NCI-H2196 (cell line): Measurements from ENCODE around the gene HPCAL4.

Experiments used
- DNase-seq: peaks from one replicate; lab custom pipeline; 2025; ENCODE audit not compliant: unreplicated experiment; lab: John Stamatoyannopoulos, UW

Gene HPCAL4

GRCh38 chr1:39704757-39705156, 13.5 kb upstream of the HPCAL4 start:
- no peak for DNase-seq

DNA sequence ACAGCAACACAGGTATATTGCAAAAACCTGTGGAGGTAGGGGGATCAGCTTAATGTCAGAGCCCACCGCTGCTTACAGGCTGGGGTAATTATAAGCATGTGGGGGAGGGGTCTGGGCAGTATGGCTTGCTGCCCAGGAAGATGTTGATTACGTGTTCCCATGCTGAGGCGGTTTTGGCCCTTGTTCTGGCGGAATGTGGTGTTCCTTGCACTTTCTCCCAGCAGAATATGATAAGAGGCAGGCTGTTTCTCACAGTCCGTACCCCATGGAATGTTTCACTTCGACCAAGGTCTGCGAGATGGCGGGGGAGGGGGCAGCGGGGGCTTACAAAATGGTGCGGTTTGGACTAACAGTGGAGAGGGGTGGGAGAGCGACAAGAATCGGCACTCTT, 9.8 kb upstream of the HPCAL4 start:
- DNase-seq: peak; percentile 59

DNA sequence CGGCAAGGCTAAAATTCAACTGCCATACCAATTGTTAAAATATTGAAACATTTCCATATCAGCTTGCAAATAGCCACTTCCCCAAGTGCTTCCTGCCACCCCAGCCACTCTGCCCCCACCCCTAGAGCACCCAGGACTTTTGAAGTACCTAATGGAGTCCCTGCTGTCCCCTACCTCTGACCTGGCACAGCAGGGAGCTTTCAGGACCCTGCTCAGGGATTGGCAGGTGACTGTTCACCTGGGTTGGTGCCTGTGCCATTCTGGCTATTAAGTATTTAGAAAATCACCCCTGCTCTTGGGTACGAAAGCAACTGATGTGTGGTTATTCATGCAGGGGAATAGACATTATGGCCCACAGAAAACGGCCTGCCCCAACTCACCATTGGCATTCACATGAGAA, 9.1 kb upstream of the HPCAL4 start:
- no peak for DNase-seq

GRCh38 chr1:39699419-39699818, 8.2 kb upstream of the HPCAL4 start:
- DNase-seq: no peak

DNA sequence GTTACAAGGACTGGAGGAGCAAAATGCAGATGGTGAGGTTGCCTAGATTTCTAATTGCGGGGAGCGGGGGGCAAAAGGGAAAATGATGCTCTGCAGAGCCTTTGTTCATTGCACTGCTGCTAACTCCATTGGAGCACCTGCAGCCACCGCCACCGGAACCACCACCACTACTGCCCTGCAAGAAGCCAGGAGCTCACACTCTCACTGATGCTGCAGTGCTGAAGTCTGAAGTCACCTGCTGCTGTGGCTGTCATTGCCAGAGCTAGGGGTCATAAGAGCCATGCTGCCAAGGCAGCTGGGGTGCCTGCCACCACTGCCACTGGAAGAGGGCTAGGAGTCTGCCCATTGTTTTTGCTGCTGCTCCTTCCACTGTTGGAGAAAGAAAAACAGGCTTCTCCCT, 7.3 kb upstream of the HPCAL4 start:
- no peak for DNase-seq

DNA sequence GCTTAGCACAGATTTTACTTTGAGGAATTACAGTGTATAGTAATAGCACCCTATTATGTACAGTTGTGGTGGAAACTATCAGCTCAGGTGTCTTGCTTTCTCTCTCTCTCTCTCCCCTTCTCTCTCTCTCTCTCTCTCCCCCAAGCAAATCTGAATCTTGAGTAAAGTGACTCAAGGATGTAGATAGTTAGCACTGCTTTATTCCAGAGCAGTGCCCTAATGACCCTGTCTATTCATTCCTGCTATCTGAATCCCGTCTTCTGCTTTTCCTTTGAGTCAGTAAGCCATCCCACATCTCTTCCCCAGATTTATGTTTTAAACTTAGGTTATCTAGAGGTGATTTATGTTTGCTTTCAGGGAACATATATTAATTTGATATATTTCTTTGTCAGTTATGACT, 5.2 kb upstream of the HPCAL4 start:
- DNase-seq: no peak

DNA sequence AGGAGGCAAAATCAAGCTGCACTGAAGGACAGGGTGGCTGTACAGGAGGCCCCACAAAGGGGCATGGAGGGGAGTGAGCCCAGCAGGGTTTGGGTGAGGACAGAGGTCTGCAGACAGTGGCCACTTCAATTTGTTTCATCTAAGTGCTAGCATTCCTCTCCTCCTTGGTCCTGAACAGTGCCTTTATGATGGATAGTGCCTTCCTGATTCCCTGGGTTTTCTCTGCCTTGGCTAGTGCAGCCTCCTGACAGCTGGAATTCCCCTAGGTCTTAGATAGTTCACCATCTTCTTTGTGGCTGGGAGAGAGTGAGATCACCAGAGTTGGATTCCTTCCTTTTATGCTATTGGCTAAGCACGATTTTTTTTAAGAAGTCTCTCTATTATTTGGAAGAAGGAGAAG, 3.8 kb upstream of the HPCAL4 start:
- no peak for DNase-seq

DNA sequence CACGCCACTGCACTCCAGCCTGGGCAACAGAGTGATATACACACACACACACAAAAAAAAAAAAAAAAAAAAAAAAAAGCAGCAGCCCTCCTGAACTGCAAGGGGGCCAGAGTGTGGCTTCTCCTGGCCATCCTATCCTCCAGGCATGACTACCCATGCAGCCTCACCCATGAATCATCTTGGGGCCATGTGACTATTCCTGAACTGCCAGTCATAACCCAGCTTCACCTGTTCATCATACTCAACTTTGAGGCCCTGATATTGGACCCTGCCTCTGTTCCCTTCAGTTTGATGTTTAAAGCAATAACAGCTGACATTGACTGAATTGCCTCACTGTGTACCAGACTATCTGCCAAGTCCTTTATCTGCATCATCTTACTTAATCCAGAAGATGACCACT, 2.8 kb upstream of the HPCAL4 start:
- no peak for DNase-seq

DNA sequence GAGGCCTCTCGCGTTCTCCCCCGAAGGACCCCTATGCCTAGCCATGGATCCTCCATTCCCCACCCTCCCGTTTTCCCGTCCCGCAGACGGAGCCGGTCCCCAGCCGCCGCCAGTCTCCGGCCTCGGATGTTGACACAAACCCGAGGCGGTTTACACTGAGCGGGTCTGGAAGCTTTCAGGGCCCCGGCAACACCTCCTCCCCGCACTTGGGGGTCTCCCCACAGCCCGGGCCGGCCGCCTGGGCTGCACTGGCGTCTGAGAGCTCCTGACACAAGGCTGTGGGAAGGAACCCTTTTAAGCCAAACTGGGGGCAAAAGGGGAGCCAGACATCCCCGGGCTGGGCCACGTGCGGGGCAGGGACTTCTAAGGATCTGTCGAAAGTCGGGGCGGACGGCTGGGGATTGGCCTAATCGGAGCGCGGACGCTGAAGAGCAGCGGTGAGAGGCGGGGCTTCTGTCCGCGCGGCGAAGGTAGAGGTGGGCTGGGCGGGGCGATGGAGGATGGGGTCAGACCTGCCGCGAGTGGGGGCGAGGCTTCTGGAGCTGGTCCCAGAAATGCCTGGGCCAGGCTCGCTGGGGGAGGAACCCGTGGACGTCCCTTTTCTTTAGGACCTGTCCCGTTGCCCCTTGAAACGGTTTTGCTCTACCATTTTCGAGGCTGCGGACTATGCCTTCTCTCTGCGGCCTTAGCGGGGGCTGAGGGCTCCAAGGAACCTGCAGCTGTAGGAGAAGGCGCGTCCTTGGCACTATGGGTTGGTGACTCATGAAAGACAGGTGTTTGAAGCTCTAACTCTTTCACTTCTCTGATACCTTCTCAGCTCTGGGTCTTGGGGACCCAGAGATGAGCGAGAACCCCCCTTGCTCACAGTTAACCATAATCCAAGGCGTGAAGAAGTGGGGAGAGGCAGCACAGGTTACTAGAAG, 1.2 kb upstream of the HPCAL4 start:
- peak; percentile 56 for DNase-seq

DNA sequence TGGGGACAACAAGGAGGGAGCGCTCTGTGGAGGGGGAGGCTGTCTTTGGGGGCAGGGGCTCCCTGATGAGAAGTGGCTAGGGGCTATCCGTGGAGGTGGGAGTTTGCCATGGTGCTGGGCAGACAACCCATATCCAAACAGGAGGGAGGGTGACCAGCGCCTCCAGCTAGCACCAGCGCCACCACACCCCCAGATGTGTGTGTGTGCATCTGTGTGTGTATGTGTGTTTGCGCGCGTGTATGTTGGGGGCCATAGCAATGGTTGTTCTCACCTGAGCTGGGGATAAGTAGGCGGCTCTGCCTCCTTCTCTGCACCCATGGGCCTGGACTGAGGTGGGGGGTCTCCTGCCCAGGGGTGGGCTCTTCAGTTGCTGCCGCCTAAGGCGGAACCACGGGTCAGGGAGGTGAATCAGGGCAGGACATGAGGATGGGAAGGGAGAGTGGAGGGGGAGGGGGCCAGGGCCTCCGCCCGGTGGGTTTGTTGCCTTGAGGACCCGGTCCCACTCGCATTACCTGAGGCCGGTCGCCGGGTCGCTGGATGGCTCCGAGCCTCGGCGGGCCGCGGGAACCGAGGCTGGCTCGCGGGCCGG, 345 bp downstream of the HPCAL4 start:
- no peak for DNase-seq

- DNase-seq: no peak
Observed at GRCh38 chr1:39690225-39690624, 1.0 kb downstream of the HPCAL4 start.

DNA sequence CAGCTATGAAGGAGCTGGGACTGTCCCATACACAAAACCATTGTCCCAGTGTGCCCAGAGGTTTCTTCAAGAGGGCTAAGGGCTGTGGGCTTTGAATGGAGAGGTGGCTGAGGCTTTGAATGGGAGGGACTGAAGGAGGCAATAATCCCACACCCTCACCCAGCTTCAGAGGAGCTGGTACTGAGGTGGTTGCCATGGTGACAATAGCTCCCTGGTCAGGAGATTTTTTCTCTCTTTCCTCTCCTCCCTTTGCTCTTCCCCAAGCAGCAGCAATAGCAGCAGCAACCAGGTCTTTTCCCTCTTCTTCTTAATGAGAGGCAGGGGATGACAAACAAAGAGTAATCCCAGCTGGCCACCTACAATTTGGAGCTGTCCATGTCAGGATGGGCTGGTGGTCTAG, 1.6 kb downstream of the HPCAL4 start:
- peak; percentile 22 for DNase-seq

- DNase-seq: no peak
Observed at GRCh38 chr1:39689214-39689613, 2.0 kb downstream of the HPCAL4 start.

GRCh38 chr1:39688706-39689105, 2.5 kb downstream of the HPCAL4 start:
- no peak for DNase-seq

DNA sequence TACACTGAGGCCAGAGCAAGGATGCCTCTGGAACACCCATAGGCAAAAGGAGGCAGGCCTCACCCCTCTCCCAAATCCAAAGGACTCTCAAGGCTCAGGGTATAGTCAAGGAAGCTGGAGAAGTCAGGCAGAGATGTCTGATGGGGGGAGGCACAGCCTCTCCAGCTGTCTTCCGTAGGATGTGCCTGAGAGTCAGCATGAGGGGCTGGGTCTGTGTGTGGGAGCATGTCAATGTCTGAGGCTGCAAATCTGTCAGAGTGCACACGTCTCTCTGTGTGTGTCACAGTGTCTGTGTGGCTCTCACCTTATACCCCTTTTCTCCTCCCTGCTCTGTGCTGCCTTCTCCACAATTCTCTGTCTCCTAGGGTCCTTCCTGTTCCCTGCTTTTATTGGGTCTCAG, 4.0 kb downstream of the HPCAL4 start:
- no peak for DNase-seq

GRCh38 chr1:39685071-39685470, 6.2 kb downstream of the HPCAL4 start:
- no peak for DNase-seq

GRCh38 chr1:39684313-39684664, 6.9 kb downstream of the HPCAL4 start:
- no peak for DNase-seq

- DNase-seq: no peak
Observed at GRCh38 chr1:39683591-39684312, 7.5 kb downstream of the HPCAL4 start.

GRCh38 chr1:39681999-39682398, 9.2 kb downstream of the HPCAL4 start:
- no peak for DNase-seq

DNA sequence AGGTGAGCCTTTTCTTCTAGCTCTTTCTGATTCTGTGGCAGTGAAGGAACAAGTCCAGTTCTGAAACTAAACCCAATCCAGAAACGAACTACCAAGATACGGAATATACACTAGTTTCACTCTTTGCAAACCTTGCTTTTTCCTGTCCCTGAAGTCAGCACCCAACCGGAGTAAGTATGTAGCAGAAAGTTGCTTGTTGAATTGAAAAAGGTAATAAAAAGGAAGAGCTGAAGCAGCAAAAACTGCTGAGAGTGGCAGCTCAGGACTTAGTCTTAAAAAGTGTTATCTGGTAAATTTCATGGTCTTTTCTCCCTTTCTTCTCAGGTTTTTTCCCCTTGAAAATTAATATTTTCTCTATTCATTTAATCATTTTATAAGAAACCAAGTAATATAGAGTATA, 9.9 kb downstream of the HPCAL4 start:
- DNase-seq: no peak

GRCh38 chr1:39680751-39681150, 10.5 kb downstream of the HPCAL4 start:
- no peak for DNase-seq

DNA sequence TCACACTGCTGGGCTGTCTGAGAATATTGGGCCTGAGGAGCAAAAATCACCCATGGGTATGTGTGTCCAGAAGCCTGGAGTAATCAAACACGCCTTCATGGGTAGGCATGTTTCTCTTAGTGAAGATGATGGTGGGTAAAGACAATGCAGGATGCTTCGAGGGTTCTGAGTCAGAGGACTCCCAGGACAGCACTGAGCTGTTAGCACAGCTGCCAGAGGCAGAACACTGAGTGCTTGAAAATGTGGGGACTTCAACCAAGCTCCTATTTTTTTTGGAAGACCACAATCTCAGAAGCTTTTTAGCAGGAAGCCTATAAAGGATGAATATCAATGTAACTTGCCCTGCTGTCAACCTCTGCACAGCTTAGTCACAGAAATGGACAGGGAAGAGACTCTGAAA, 11.4 kb downstream of the HPCAL4 start:
- DNase-seq: no peak
